Loucy (cell line): ENCODE measurements around the gene MPPED2.

ENCODE experiments used
- H2AFZ ChIP-seq: fragments of 200-600 bp; sonication (generic); 2 replicates; pipeline ENCODE4 v1.6.0; 2016; ENCODE audit warnings: antibody characterized with exemption, mild to moderate bottlenecking, low read length, moderate library complexity
- H3F3A ChIP-seq: fragments of 200-600 bp; 2 replicates; pipeline ENCODE4 v1.6.0; 2016; ENCODE audit warnings: antibody characterized with exemption, low read depth, mild to moderate bottlenecking
- H3K27me3 ChIP-seq: fragments of 200-600 bp; sonication (generic); 2 replicates; pipeline ENCODE4 v1.6.1; 2014; ENCODE audit warnings: low read length, mild to moderate bottlenecking; ENCODE audit not compliant: insufficient read depth, poor library complexity, severe bottlenecking
- H3K36me3 ChIP-seq: fragments of 200-600 bp; sonication (generic); 2 replicates; pipeline ENCODE4 v1.6.1; 2016; ENCODE audit warnings: low read length; ENCODE audit not compliant: insufficient read depth
- H3K4me1 ChIP-seq: fragments of 200-600 bp; sonication (generic); 2 replicates; pipeline ENCODE4 v1.5.1; 2014; ENCODE audit warnings: low read length, mild to moderate bottlenecking; ENCODE audit not compliant: insufficient read depth, poor library complexity, severe bottlenecking
- H3K4me2 ChIP-seq: fragments of 200-600 bp; sonication (generic); 2 replicates; pipeline ENCODE4 v1.6.0; 2014; ENCODE audit warnings: antibody characterized with exemption, low read length, low read depth, mild to moderate bottlenecking; ENCODE audit not compliant: poor library complexity, severe bottlenecking
- H3K4me3 ChIP-seq: fragments of 200-600 bp; sonication (generic); 2 replicates; pipeline ENCODE4 v1.5.1; 2014; ENCODE audit warnings: low read length, mild to moderate bottlenecking, mixed read lengths; ENCODE audit not compliant: poor library complexity, severe bottlenecking
- H3K79me2 ChIP-seq: fragments of 200-600 bp; sonication (generic); 2 replicates; pipeline ENCODE4 v1.6.1; 2014; ENCODE audit warnings: low read length; ENCODE audit not compliant: insufficient read depth
- H3K9ac ChIP-seq: fragments of 200-600 bp; sonication (generic); 2 replicates; pipeline ENCODE4 v1.6.0; 2014; ENCODE audit warnings: mild to moderate bottlenecking, low read depth, low read length, moderate library complexity; ENCODE audit not compliant: poor library complexity, severe bottlenecking
- H3K9me2 ChIP-seq: fragments of 200-600 bp; sonication (generic); replicated peaks from 2 replicates; pipeline ENCODE4 v1.6.1; 2016; ENCODE audit warnings: low read depth, low read length, mixed read lengths
- H3K9me3 ChIP-seq: fragments of 200-600 bp; sonication (generic); 2 replicates; pipeline ENCODE4 v1.6.1; 2014; ENCODE audit warnings: mild to moderate bottlenecking, antibody characterized with exemption, low read length, low read depth; ENCODE audit not compliant: insufficient read depth
- H4K20me1 ChIP-seq: fragments of 200-600 bp; sonication (generic); 2 replicates; pipeline ENCODE4 v1.6.0; 2014; ENCODE audit warnings: antibody characterized with exemption, low read length, mild to moderate bottlenecking; ENCODE audit not compliant: insufficient read depth, poor library complexity, severe bottlenecking
- EZH2phosphoT487 ChIP-seq: fragments of 200-600 bp; IDR thresholded peaks from 2 replicates; pipeline ENCODE4 v1.6.1; 2018; ENCODE audit warnings: antibody characterized with exemption, mild to moderate bottlenecking, moderate library complexity, borderline replicate concordance
- TF ChIP-seq, protein P1 (sequence below): fragments of 200-600 bp; sonication (generic); conservative IDR thresholded peaks from 2 replicates; pipeline ENCODE4 v1.5.1; 2014; ENCODE audit warnings: mild to moderate bottlenecking, antibody characterized with exemption, low read length

MPPED2 gene

DNA sequence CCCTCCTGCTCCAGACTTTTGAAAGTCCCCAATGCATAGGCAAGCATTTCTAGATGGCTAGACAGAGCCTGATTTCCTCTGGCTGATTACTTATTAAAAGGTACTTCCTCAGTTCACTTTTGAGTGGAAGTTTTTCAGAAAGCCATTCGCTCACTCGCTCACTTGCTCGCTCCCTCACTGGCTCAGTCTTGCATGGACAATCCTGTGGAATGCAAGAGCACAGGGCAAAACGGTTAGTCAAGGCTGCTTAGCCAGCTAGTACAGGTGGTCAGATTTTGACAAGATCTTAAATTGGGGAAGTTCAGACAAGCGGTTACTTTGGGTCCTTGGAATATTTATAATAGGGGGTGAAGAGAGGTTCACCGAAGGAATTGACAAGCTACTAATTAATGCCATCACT lies 162.3 kb downstream of the MPPED2 start:
- Histone ChIP-seq H2AFZ (no peak overlapping the region), H3K4me2 (no peak overlapping the region), H3K36me3 (no peaks in the 10 kb centered on the region), H3K27me3 (no peaks in the 10 kb centered on the region), H3K4me1 (no peaks in the 10 kb centered on the region), H3K9me2 (no peaks in the 10 kb centered on the region), H3K79me2 (no peaks in the 10 kb centered on the region), H4K20me1 (no peaks in the 10 kb centered on the region), H3K4me3 (no peak overlapping the region), H3K9me3 (no peaks in the 10 kb centered on the region), H3K9ac (no peak overlapping the region), H3F3A (no peaks in the 10 kb centered on the region)
- TF ChIP-seq, protein P1, sequence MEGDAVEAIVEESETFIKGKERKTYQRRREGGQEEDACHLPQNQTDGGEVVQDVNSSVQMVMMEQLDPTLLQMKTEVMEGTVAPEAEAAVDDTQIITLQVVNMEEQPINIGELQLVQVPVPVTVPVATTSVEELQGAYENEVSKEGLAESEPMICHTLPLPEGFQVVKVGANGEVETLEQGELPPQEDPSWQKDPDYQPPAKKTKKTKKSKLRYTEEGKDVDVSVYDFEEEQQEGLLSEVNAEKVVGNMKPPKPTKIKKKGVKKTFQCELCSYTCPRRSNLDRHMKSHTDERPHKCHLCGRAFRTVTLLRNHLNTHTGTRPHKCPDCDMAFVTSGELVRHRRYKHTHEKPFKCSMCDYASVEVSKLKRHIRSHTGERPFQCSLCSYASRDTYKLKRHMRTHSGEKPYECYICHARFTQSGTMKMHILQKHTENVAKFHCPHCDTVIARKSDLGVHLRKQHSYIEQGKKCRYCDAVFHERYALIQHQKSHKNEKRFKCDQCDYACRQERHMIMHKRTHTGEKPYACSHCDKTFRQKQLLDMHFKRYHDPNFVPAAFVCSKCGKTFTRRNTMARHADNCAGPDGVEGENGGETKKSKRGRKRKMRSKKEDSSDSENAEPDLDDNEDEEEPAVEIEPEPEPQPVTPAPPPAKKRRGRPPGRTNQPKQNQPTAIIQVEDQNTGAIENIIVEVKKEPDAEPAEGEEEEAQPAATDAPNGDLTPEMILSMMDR: no peak
- TF ChIP-seq EZH2phosphoT487: no peak

DNA sequence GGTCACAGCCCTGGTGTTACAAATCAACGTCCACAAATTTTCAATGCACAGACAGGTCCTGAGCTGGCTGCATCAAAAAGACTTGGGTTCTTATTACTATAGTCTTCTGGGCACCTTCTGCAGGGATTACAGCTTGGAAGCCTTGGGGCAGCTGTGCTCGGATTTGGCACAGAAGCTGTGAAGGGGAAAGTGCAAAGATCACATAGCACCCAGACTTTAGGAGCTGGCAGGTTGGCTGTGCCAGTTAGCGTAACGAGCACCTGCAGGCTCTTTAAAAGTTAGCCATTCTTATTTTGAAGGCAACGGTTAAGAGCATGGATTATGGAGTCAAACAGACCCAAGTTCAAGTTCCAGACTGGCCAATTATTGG lies 162.9 kb downstream of the MPPED2 start:
- Histone ChIP-seq H3K4me2 (no peak overlapping the region), H3K36me3 (no peaks in the 10 kb centered on the region), H3K4me3 (no peak overlapping the region), H2AFZ (no peak overlapping the region), H3K9ac (no peak overlapping the region), H3K9me3 (no peaks in the 10 kb centered on the region), H3K27me3 (no peaks in the 10 kb centered on the region), H3K4me1 (no peaks in the 10 kb centered on the region), H3F3A (no peaks in the 10 kb centered on the region), H3K79me2 (no peaks in the 10 kb centered on the region), H4K20me1 (no peaks in the 10 kb centered on the region), H3K9me2 (no peaks in the 10 kb centered on the region)
- no peak for TF ChIP-seq EZH2phosphoT487
- TF ChIP-seq, protein P1: no peak

DNA sequence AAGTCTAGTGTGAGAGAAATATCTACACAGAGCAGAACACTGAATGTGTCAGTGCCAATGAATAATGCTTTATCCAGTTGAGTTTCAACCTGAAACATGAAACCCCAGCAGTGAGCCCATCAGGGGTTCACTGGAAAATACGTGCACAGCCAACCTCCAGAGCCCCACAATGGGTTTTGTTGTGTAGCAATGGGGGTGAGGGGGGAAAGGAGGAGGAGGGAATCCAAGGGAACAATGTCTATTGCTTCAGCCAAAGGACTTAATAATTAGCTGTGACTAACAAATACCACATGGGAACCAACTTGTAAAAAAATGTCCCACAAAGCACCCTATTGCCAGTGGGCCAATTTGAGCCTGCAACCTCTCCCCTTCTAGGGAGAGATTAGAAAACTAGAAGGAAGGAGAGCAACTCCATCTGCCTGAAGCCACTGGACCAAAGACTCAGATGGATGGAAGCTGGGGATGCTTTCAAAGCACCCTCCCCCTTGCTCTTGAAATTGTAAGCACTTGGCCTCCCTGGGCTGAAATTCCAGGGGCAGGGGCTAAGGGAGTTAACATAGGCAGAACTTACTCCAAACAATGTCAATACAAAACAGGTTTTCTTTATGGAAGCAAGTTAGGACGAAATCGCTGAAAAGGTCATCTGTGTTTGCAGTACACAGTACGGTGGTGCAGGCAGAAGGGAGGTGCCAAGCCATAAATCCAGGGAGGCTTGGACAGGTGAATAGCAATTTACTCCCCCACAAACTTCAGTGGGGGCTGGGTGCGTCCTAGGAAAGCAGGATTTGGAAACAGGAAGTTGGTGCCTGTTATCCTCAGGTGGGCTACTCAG lies 163.5 kb downstream of the MPPED2 start:
- H3K27me3 ChIP-seq: no peaks in the 10 kb centered on the region
- H3K4me2 ChIP-seq: no peak overlapping the region
- no peaks in the 10 kb centered on the region for H3K9me2 ChIP-seq
- H4K20me1 ChIP-seq: no peaks in the 10 kb centered on the region
- no peaks in the 10 kb centered on the region for H3K9me3 ChIP-seq
- no peaks in the 10 kb centered on the region for H3K79me2 ChIP-seq
- H2AFZ ChIP-seq: no peak overlapping the region
- no peaks in the 10 kb centered on the region for H3K4me1 ChIP-seq
- TF ChIP-seq, protein P1: no peak
- TF ChIP-seq EZH2phosphoT487: no peak
- no peak overlapping the region for H3K4me3 ChIP-seq
- H3F3A ChIP-seq: no peaks in the 10 kb centered on the region
- no peak overlapping the region for H3K9ac ChIP-seq
- H3K36me3 ChIP-seq: no peaks in the 10 kb centered on the region
